HG02840 (cell line): ENCODE results near the gene TMEM37.

ENCODE experiments used
- ATAC-seq: cut with Tn5 transposase; IDR thresholded peaks from one replicate; pipeline ENCODE4 v1.9.1; 2021; ENCODE audit warnings: mild to moderate bottlenecking, moderate library complexity, moderate number of reproducible peaks; ENCODE audit not compliant: unreplicated experiment, low FRiP score

Gene TMEM37

GRCh38 chr2:119475857-119476244 lies 44.2 kb downstream of the TMEM37 start:
- ATAC-seq, result no peak

GRCh38 chr2:119476301-119477112 lies 44.9 kb downstream of the TMEM37 start:
- ATAC-seq, result no peak

- ATAC-seq, result no peak
Observed at GRCh38 chr2:119477113-119477505, 45.5 kb downstream of the TMEM37 start.

- no peak for ATAC-seq
Observed at GRCh38 chr2:119478188-119478977, 46.7 kb downstream of the TMEM37 start.

GRCh38 chr2:119478978-119479295 lies 47.3 kb downstream of the TMEM37 start:
- ATAC-seq, result no peak

GRCh38 chr2:119480184-119480583 lies 48.5 kb downstream of the TMEM37 start:
- ATAC-seq, result no peak

- no peak for ATAC-seq
Observed at GRCh38 chr2:119480718-119481142, 49.1 kb downstream of the TMEM37 start.

GRCh38 chr2:119481501-119482455 lies 50.1 kb downstream of the TMEM37 start:
- no peak for ATAC-seq

GRCh38 chr2:119482481-119483394 lies 51.1 kb downstream of the TMEM37 start:
- no peak for ATAC-seq

GRCh38 chr2:119483395-119483753 lies 51.7 kb downstream of the TMEM37 start:
- no peak for ATAC-seq

GRCh38 chr2:119483896-119484718 lies 52.5 kb downstream of the TMEM37 start:
- no peak for ATAC-seq

- no peak for ATAC-seq
Observed at GRCh38 chr2:119484834-119485233, 53.2 kb downstream of the TMEM37 start.

GRCh38 chr2:119485336-119486110 lies 53.9 kb downstream of the TMEM37 start:
- no peak for ATAC-seq

- no peak for ATAC-seq
Observed at GRCh38 chr2:119486196-119486827, 54.7 kb downstream of the TMEM37 start.

- no peak for ATAC-seq
Observed at GRCh38 chr2:119486886-119487285, 55.2 kb downstream of the TMEM37 start.

GRCh38 chr2:119487434-119488244 lies 56.0 kb downstream of the TMEM37 start:
- ATAC-seq, result peak; percentile 77
